H9 (cell line): ENCODE measurements around the gene ASB10. TPM values are rescaled to one million over a fixed set of nuclear protein-coding genes. Genes with fewer than 3 reads are reported as not detected.

Experiments used
- DNase-seq: peaks from one replicate; pipeline ENCODE4 v3.0.0-alpha.2; 2017
- H2AFZ ChIP-seq: one replicate; pipeline ENCODE4 v1.6.1; 2013; ENCODE audit warnings: mild to moderate bottlenecking, low read length, control low read depth, moderate library complexity
- H2AK5ac ChIP-seq: 2 replicates; pipeline ENCODE4 v1.6.1; 2013; ENCODE audit warnings: low read length, control low read depth, mixed read lengths; ENCODE audit not compliant: insufficient read length
- H2BK120ac ChIP-seq: one replicate; pipeline ENCODE4 v1.6.1; 2013; ENCODE audit warnings: low read depth, mild to moderate bottlenecking, low read length, control low read depth, inconsistent platforms; ENCODE audit not compliant: poor library complexity, severe bottlenecking
- H2BK12ac ChIP-seq: 2 replicates; pipeline ENCODE4 v1.6.1; 2013; ENCODE audit warnings: low read length, control low read depth, mixed read lengths, low read depth; ENCODE audit not compliant: insufficient read length
- H2BK15ac ChIP-seq: 2 replicates; pipeline ENCODE4 v1.6.1; 2013; ENCODE audit warnings: low read depth, low read length, control low read depth
- H2BK20ac ChIP-seq: one replicate; pipeline ENCODE4 v1.6.1; 2013; ENCODE audit warnings: low read depth, mild to moderate bottlenecking, low read length, control low read depth, inconsistent platforms; ENCODE audit not compliant: poor library complexity, severe bottlenecking
- H2BK5ac ChIP-seq: 2 replicates; pipeline ENCODE4 v1.6.1; 2013; ENCODE audit warnings: low read length, control low read depth, mixed read lengths; ENCODE audit not compliant: insufficient read length
- H3K14ac ChIP-seq: 2 replicates; pipeline ENCODE4 v1.6.1; 2013; ENCODE audit warnings: low read length, control low read depth; ENCODE audit not compliant: insufficient read depth
- H3K18ac ChIP-seq: 2 replicates; pipeline ENCODE4 v1.6.1; 2013; ENCODE audit warnings: low read depth, mild to moderate bottlenecking, mixed read lengths, low read length, control low read depth; ENCODE audit not compliant: insufficient read length
- H3K23ac ChIP-seq: 2 replicates; pipeline ENCODE4 v1.6.1; 2013; ENCODE audit warnings: low read length, control low read depth, mixed read lengths, low read depth; ENCODE audit not compliant: insufficient read length
- H3K23me2 ChIP-seq: 2 replicates; pipeline ENCODE4 v1.6.1; 2013; ENCODE audit warnings: low read depth, mild to moderate bottlenecking, mixed read lengths, low read length, control low read depth; ENCODE audit not compliant: insufficient read length, poor library complexity, severe bottlenecking
- H3K27ac ChIP-seq: 2 replicates; pipeline ENCODE4 v1.5.1; 2013; ENCODE audit warnings: low read length, control low read depth, mixed read lengths, low read depth; ENCODE audit not compliant: insufficient read length
- H3K27me3 ChIP-seq: 2 replicates; pipeline ENCODE4 v1.6.1; 2013; ENCODE audit warnings: low read length, control low read depth, inconsistent platforms; ENCODE audit not compliant: insufficient read depth
- H3K4ac ChIP-seq: 2 replicates; pipeline ENCODE4 v1.6.1; 2013; ENCODE audit warnings: low read depth, mild to moderate bottlenecking, control low read depth, inconsistent platforms, low read length, moderate library complexity
- H3K4me1 ChIP-seq: 2 replicates; pipeline ENCODE4 v1.6.1; 2013; ENCODE audit warnings: low read length, control low read depth, inconsistent platforms; ENCODE audit not compliant: insufficient read depth
- H3K4me2 ChIP-seq: 2 replicates; pipeline ENCODE4 v1.6.1; 2013; ENCODE audit warnings: low read length, control low read depth, mixed read lengths; ENCODE audit not compliant: insufficient read length, insufficient read depth
- H3K56ac ChIP-seq: 2 replicates; pipeline ENCODE4 v1.6.1; 2013; ENCODE audit warnings: low read depth, mild to moderate bottlenecking, mixed read lengths, low read length, control low read depth; ENCODE audit not compliant: insufficient read length
- H3K79me1 ChIP-seq: 2 replicates; pipeline ENCODE4 v1.6.1; 2013; ENCODE audit warnings: low read depth, mild to moderate bottlenecking, moderate library complexity, low read length, control low read depth, inconsistent platforms; ENCODE audit not compliant: insufficient read depth, poor library complexity, severe bottlenecking
- H3K79me2 ChIP-seq: 2 replicates; pipeline ENCODE4 v1.6.1; 2013; ENCODE audit warnings: low read length, control low read depth, inconsistent platforms; ENCODE audit not compliant: insufficient read depth
- H3K9ac ChIP-seq: 2 replicates; pipeline ENCODE4 v1.6.1; 2013; ENCODE audit warnings: low read length, control low read depth, mixed read lengths; ENCODE audit not compliant: insufficient read length; ENCODE audit errors: extremely low read depth
- H3K9me3 ChIP-seq: one replicate; pipeline ENCODE4 v1.6.1; 2013; ENCODE audit warnings: low read depth, low read length, inconsistent platforms; ENCODE audit not compliant: control insufficient read depth
- H3T11ph ChIP-seq: one replicate; pipeline ENCODE4 v1.6.1; 2013; ENCODE audit warnings: mild to moderate bottlenecking, low read length, control low read depth, inconsistent platforms
- H4K20me1 ChIP-seq: one replicate; pipeline ENCODE4 v1.6.1; 2013; ENCODE audit not compliant: control insufficient read depth, insufficient read length, insufficient read depth
- H4K5ac ChIP-seq: 2 replicates; pipeline ENCODE4 v1.6.1; 2013; ENCODE audit warnings: low read depth, mild to moderate bottlenecking, mixed read lengths, low read length, control low read depth; ENCODE audit not compliant: insufficient read length
- H4K8ac ChIP-seq: replicated peaks from 2 replicates; pipeline ENCODE4 v1.6.1; 2013; ENCODE audit warnings: low read length, control low read depth, mixed read lengths, low read depth; ENCODE audit not compliant: insufficient read length
- H4K91ac ChIP-seq: 2 replicates; pipeline ENCODE4 v1.6.1; 2013; ENCODE audit warnings: low read depth, mild to moderate bottlenecking, moderate library complexity, mixed read lengths, low read length, control low read depth; ENCODE audit not compliant: insufficient read length
- H3K27ac Mint-ChIP-seq, 3 experiments: 2 replicates in 2 of 3; 3 replicates in 1 of 3; pipeline ENCODE4 v1.8.0; 2020 to 2021; ENCODE audit warnings: mixed read lengths in 3 of 3, mild to moderate bottlenecking in 1 of 3, moderate library complexity in 1 of 3
- H3K27me3 Mint-ChIP-seq: 2 replicates; pipeline ENCODE4 v1.8.0; 2021; ENCODE audit warnings: low read depth, mild to moderate bottlenecking, moderate library complexity, mixed read lengths
- H3K36me3 Mint-ChIP-seq, 3 experiments: 2 replicates in 2 of 3; 3 replicates in 1 of 3; pipeline ENCODE4 v1.8.0; 2020 to 2021; ENCODE audit warnings: low read depth in 3 of 3, mixed read lengths in 3 of 3; ENCODE audit not compliant: insufficient read depth in 1 of 3
- H3K4me1 Mint-ChIP-seq, 2 experiments: 2 replicates each; pipeline ENCODE4 v1.8.0; 2020; ENCODE audit warnings: mixed read lengths in 2 of 2
- H3K4me3 Mint-ChIP-seq, 2 experiments: 2 replicates in 1 of 2; 3 replicates in 1 of 2; pipeline ENCODE4 v1.8.0; 2020 to 2021; ENCODE audit warnings: mild to moderate bottlenecking in 2 of 2, mixed read lengths in 2 of 2, moderate library complexity in 1 of 2
- H3K9me3 Mint-ChIP-seq, 2 experiments: 2 replicates in 1 of 2; 3 replicates in 1 of 2; pipeline ENCODE4 v1.8.0; 2020; ENCODE audit warnings: mild to moderate bottlenecking in 2 of 2, mixed read lengths in 2 of 2, moderate library complexity in 1 of 2
- CTCF ChIP-seq: fragments of 200-600 bp; sonication (generic); conservative IDR thresholded peaks from 3 replicates; pipeline ENCODE4 v1.8.0; 2021; ENCODE audit warnings: antibody characterized with exemption, mild to moderate bottlenecking
- WGBS: extraction: QIAGEN DNeasy Blood & Tissue Kit; methylation state at CpG from one replicate; pipeline ENCODE4 v1.1.7; 2013; ENCODE audit warnings: missing lambda C conversion rate, low lambda C conversion rate, mixed read lengths; ENCODE audit not compliant: insufficient read length; ENCODE audit errors: extremely low coverage; 5-methylcytosine and 5-hydroxymethylcytosine counted together
- total RNA-seq: library from RNA; stranded (reverse); gene quantifications from 2 replicates; pipeline ENCODE4 v1.2.1, GENCODE V29; 2021

The ASB10 gene
- total RNA-seq, 1 experiment from 2014 or later, result not detected

DNA sequence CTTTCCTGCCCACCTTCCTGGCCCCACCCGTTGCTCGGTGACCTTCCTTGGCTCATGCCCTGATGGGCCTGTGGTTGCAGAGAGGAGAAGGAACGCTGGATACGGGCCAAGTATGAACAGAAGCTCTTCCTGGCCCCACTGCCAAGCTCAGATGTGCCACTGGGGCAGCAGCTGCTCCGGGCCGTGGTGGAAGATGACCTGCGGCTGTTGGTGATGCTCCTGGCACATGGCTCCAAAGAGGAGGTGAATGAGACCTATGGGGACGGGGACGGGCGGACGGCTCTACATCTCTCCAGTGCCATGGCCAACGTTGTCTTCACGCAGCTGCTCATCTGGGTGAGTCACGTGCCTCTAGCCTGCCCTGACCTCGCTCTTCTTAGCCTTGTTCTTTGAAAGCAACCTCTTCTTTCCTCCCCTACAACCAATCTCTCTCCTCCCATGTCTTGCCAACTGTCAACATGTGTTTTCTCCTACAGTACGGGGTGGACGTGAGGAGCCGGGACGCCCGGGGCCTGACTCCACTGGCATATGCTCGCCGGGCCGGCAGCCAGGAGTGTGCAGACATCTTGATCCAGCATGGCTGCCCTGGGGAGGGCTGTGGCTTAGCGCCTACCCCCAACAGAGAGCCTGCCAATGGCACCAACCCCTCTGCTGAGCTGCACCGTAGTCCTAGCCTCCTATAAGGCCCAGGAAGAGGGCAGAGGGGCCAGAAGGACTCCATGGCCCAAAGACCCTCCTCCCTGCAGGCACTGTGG lies 43.6 kb downstream of the ASB10 start:
- Histone ChIP-seq H2BK15ac (no peak overlapping the region), H2BK12ac (no peak overlapping the region), H3K14ac (no peak overlapping the region), H2BK120ac (no peak overlapping the region), H3K23me2 (no peaks in the 10 kb centered on the region), H2AFZ (no peak overlapping the region), H3K9ac (no peak overlapping the region), H4K20me1 (no peaks in the 10 kb centered on the region), H2BK5ac (no peak overlapping the region), H3K27me3 (no peaks in the 10 kb centered on the region), H3K56ac (no peak overlapping the region), H3K27ac (no peak overlapping the region), H3K4ac (no peak overlapping the region), H2AK5ac (no peak overlapping the region), H3K4me1 (no peaks in the 10 kb centered on the region; the same call in 1 of the 2 replicates), H4K91ac (no peak overlapping the region), H4K8ac (no peak overlapping the region), H3K79me2 (no peaks in the 10 kb centered on the region), H3K9me3 (no peaks in the 10 kb centered on the region), H3K4me2 (no peak overlapping the region), H3K23ac (no peak overlapping the region), H3K18ac (no peak overlapping the region), H2BK20ac (no peak overlapping the region), H4K5ac (no peak overlapping the region), H3T11ph (no peak overlapping the region), H3K79me1 (no peaks in the 10 kb centered on the region)
- DNase-seq, result peak; percentile 21
- Mint-ChIP-seq H3K9me3 (no peaks in the 10 kb centered on the region; a peak in 1 of 5 replicates), H3K4me3 (0 out of 5 replicates have a peak overlapping the region, but pooled peaks of 1 of the 2 experiments have one; percentile 23), H3K27ac (no peak overlapping the region; a peak in 1 of 7 replicates), H3K36me3 (peaks cover 8 to 44% (median 22%) of the 10 kb centered on the region in 3 experiments; a peak in 6 of 7 replicates), H3K4me1 (peaks cover 32 to 55% of the 10 kb centered on the region in 2 experiments), H3K27me3 (peaks cover 8% of the 10 kb centered on the region)
- no peak for TF ChIP-seq CTCF
- WGBS, result no CpG with 5 or more reads among the region's 25 CpGs
